ENCODE measurements around the gene KCNQ1. TPM values are rescaled to one million over a fixed set of nuclear protein-coding genes. Genes with fewer than 3 reads are reported as not detected.

KCNQ1 gene
- total and polyA plus RNA-seq, 9 of the 15 experiments (the other 6 are each of a cell fraction or from before 2014, with no cell fraction given): 0.44 TPM; not detected in 8

- H3K9me3 ChIP-seq (replicated peaks; ENCODE audit: control insufficient read depth, insufficient read depth, low read depth, low read length): peaks cover 35% of the 10 kb centered on the region
- no peaks in the 10 kb centered on the region for H4K20me1 ChIP-seq (replicated peaks; ENCODE audit: control insufficient read depth, insufficient read depth, low read length)
- H3K4me3 ChIP-seq: no peak overlapping the region
- H3K27ac ChIP-seq (ENCODE audit: extremely low read depth, low read depth, low read length): no peak overlapping the region
- CTCF ChIA-PET (ENCODE audit: low intra/inter-chr PET ratio): no interaction called here
- POLR2A ChIA-PET: no interaction called here
- H3K4me1 ChIP-seq (replicated peaks in 1 of 2; ENCODE audit: control insufficient read depth in 2 of 2, insufficient read depth in 2 of 2, low read length in 2 of 2): no peaks in the 10 kb centered on the region
- no peak overlapping the region for H3K4me2 ChIP-seq (ENCODE audit: insufficient read depth, low read length)
- DNase-seq (ENCODE audit: extremely low read depth in 1 of 4, low spot score in 3 of 4) (no peak), FAIRE-seq (no peak), ATAC-seq (no peak)
- in situ Hi-C loops (cut with MboI): no loop called here
- no peak overlapping the region for H3K9ac ChIP-seq (ENCODE audit: insufficient read depth in 1 of 2, low read depth in 2 of 2, low read length in 2 of 2)
- H3K27me3 ChIP-seq (ENCODE audit: control insufficient read depth in 2 of 2, insufficient read depth in 2 of 2, low read length in 2 of 2): no peaks in the 10 kb centered on the region
- no peaks in the 10 kb centered on the region for H3K36me3 ChIP-seq (ENCODE audit: control insufficient read depth, insufficient read depth, low read length)
- no peak overlapping the region for H2AFZ ChIP-seq (ENCODE audit: low read depth, low read length)
- BruUV-seq (replicated peaks): no TSS peak
- intact Hi-C loops (cut with micrococcal nuclease): no loop called here
- no peaks in the 10 kb centered on the region for H3K9me1 ChIP-seq (ENCODE audit: control insufficient read depth, insufficient read depth, low read length)
- 72% methylated on average over 4 of the region's 6 CpGs for WGBS (ENCODE audit: insufficient coverage, low coverage, missing lambda C conversion rate)
- no peak for TF ChIP-seq KDM2B (CRISPR knock-in tag; IDR thresholded peaks at IDR 0.05)
- no peak for TF ChIP-seq ZNF57 (CRISPR knock-in tag; IDR thresholded peaks at IDR 0.05)
- no peaks in the 10 kb centered on the region for H3K79me2 ChIP-seq (ENCODE audit: control insufficient read depth, insufficient read depth, low read length)
Measured at GRCh38 chr11:2647953-2648352, 203.1 kb downstream of the KCNQ1 start.

- in situ Hi-C loops (cut with MboI): no loop called here
- no peak overlapping the region for H3K9ac ChIP-seq (ENCODE audit: insufficient read depth in 1 of 2, low read depth in 2 of 2, low read length in 2 of 2)
- H3K27me3 ChIP-seq (ENCODE audit: control insufficient read depth in 2 of 2, insufficient read depth in 2 of 2, low read length in 2 of 2): no peaks in the 10 kb centered on the region
- H3K4me2 ChIP-seq (ENCODE audit: insufficient read depth, low read length): no peak overlapping the region
- no peak overlapping the region for H3K27ac ChIP-seq (ENCODE audit: extremely low read depth, low read depth, low read length)
- ChIA-PET CTCF (ENCODE audit: low intra/inter-chr PET ratio) (no interaction called here), POLR2A (no interaction called here)
- FAIRE-seq: no peak
- peaks cover 32% of the 10 kb centered on the region for H3K9me3 ChIP-seq (replicated peaks; ENCODE audit: control insufficient read depth, insufficient read depth, low read depth, low read length)
- no peaks in the 10 kb centered on the region for H3K36me3 ChIP-seq (ENCODE audit: control insufficient read depth, insufficient read depth, low read length)
- no peaks in the 10 kb centered on the region for H4K20me1 ChIP-seq (replicated peaks; ENCODE audit: control insufficient read depth, insufficient read depth, low read length)
- intact Hi-C loops (cut with micrococcal nuclease): no loop called here
- no peaks in the 10 kb centered on the region for H3K9me1 ChIP-seq (ENCODE audit: control insufficient read depth, insufficient read depth, low read length)
- no peaks in the 10 kb centered on the region for H3K79me2 ChIP-seq (ENCODE audit: control insufficient read depth, insufficient read depth, low read length)
- no peak for ATAC-seq
- H3K4me1 ChIP-seq (replicated peaks in 1 of 2; ENCODE audit: control insufficient read depth in 2 of 2, insufficient read depth in 2 of 2, low read length in 2 of 2): no peaks in the 10 kb centered on the region
- TF ChIP-seq ZNF318 (IDR thresholded peaks at IDR 0.05; ENCODE audit: borderline replicate concordance in 1 of 2, low read depth in 1 of 2) (no peak), ZFP1 (CRISPR knock-in tag; IDR thresholded peaks at IDR 0.05) (peak; percentile 83)
- no peak overlapping the region for H2AFZ ChIP-seq (ENCODE audit: low read depth, low read length)
- no TSS peak for BruUV-seq (replicated peaks)
- H3K4me3 ChIP-seq: no peak overlapping the region
- no peak for DNase-seq (ENCODE audit: extremely low read depth in 1 of 4, low spot score in 3 of 4)
Measured at GRCh38 chr11:2649400-2649799, 204.6 kb downstream of the KCNQ1 start.
